SK-N-SH (cell line): ENCODE measurements around the gene LHPP. TPM values are rescaled to one million over a fixed set of nuclear protein-coding genes. Genes with fewer than 3 reads are reported as not detected.

Source experiments
- CTCF ChIA-PET: fragments of 300-600, 350-600 bp; formaldehyde crosslinking; extraction: SDS; loops from one replicate; lab custom pipeline; 2021; lab: Yijun Ruan, JAX
- POLR2A ChIA-PET: fragments of 350-600 bp; sonication (Branson Sonifier 250); formaldehyde crosslinking; extraction: SDS; loops from one replicate; lab custom pipeline; 2020; ENCODE audit warnings: antibody characterized with exemption, inconsistent platforms; lab: Yijun Ruan, JAX
- DNase-seq: peaks from one replicate; pipeline ENCODE4 v3.0.0; 2012
- H2AFZ ChIP-seq: fragments of 200-600 bp; sonication (generic); 2 replicates; pipeline ENCODE4 v1.8.1; 2016; ENCODE audit warnings: antibody characterized with exemption, mild to moderate bottlenecking, low read depth
- H3F3A ChIP-seq: fragments of 200-600 bp; sonication (generic); replicated peaks from 2 replicates; pipeline ENCODE3; 2016; ENCODE audit warnings: antibody characterized with exemption, mild to moderate bottlenecking; ENCODE audit not compliant: insufficient read depth
- H3K27ac ChIP-seq, 2 experiments: fragments of 200-500 bp in 1 of 2; fragments of 200-600 bp in 1 of 2; sonication (Bioruptor generic) in 1 of 2; sonication (generic), shearing (Covaris generic) in 1 of 2; 2 replicates each; pipeline versions ENCODE4 v1.5.1 to v1.6.1; 2014 to 2016; ENCODE audit warnings: low read depth in 2 of 2, inconsistent platforms in 1 of 2, low read length in 1 of 2, mild to moderate bottlenecking in 1 of 2, mixed read lengths in 1 of 2
- H3K27me3 ChIP-seq: fragments of 200-600 bp; sonication (generic), shearing (Covaris generic); 2 replicates; pipeline ENCODE4 v1.6.1; 2016; ENCODE audit warnings: mixed run types; ENCODE audit not compliant: insufficient read depth
- H3K36me3 ChIP-seq, 2 experiments: fragments of 200-500 bp in 1 of 2; fragments of 200-600 bp in 1 of 2; sonication (Bioruptor generic) in 1 of 2; sonication (generic) in 1 of 2; replicated peaks in 1 of 2; 2 replicates each; pipeline versions ENCODE3 to v1.5.1; 2014 to 2016; ENCODE audit warnings: low read length in 1 of 2, mild to moderate bottlenecking in 1 of 2; ENCODE audit not compliant: insufficient read depth in 2 of 2, control insufficient read depth in 1 of 2
- H3K4me1 ChIP-seq, 2 experiments: fragments of 200-500 bp in 1 of 2; fragments of 200-600 bp in 1 of 2; sonication (Bioruptor generic) in 1 of 2; sonication (generic), shearing (Covaris generic) in 1 of 2; 2 replicates each; pipeline versions ENCODE4 v1.5.1 to v1.6.1; 2014 to 2016; ENCODE audit warnings: low read depth in 1 of 2, low read length in 1 of 2, mixed run types in 1 of 2; ENCODE audit not compliant: insufficient read depth in 2 of 2, control insufficient read depth in 1 of 2
- H3K4me2 ChIP-seq: fragments of 200-600 bp; sonication (generic), shearing (Covaris generic); 2 replicates; pipeline ENCODE4 v1.6.1; 2017; ENCODE audit warnings: mixed run types
- H3K4me3 ChIP-seq, 2 experiments: fragments of 200-500 bp in 1 of 2; fragments of 200-600 bp in 1 of 2; sonication (Bioruptor generic) in 1 of 2; sonication (generic), shearing (Covaris generic) in 1 of 2; 2 replicates each; pipeline versions ENCODE4 v1.5.1 to v1.8.1; 2014 to 2016; ENCODE audit warnings: low read depth in 2 of 2, inconsistent platforms in 1 of 2, low read length in 1 of 2, mild to moderate bottlenecking in 1 of 2, mixed read lengths in 1 of 2, moderate library complexity in 1 of 2
- H3K79me2 ChIP-seq: fragments of 200-600 bp; sonication (generic); 2 replicates; pipeline ENCODE4 v1.8.1; 2017; ENCODE audit warnings: mild to moderate bottlenecking; ENCODE audit not compliant: insufficient read depth
- H3K9ac ChIP-seq: fragments of 200-600 bp; sonication (generic); 2 replicates; pipeline ENCODE4 v1.6.1; 2017; ENCODE audit warnings: mixed run types
- H3K9me2 ChIP-seq: fragments of 200-600 bp; sonication (generic); 2 replicates; pipeline ENCODE4 v1.6.1; 2017; ENCODE audit warnings: mixed run types
- H3K9me3 ChIP-seq: fragments of 200-600 bp; sonication (generic); 2 replicates; pipeline ENCODE4 v1.6.1; 2017; ENCODE audit warnings: mixed run types, mild to moderate bottlenecking, moderate library complexity
- H4K20me1 ChIP-seq: fragments of 200-600 bp; sonication (generic); 2 replicates; pipeline ENCODE4 v1.6.1; 2017; ENCODE audit warnings: mild to moderate bottlenecking, mixed run types; ENCODE audit not compliant: insufficient read depth
- CHD2 ChIP-seq: fragments of 150-350 bp; IDR thresholded peaks from 2 replicates; pipeline ENCODE4 v1.6.1; 2018; ENCODE audit warnings: low read length; ENCODE audit not compliant: partially characterized antibody
- ELF1 ChIP-seq: IDR thresholded peaks from 2 replicates; pipeline ENCODE4 v1.4.0; 2012
- EP300 ChIP-seq, 2 experiments: IDR thresholded peaks; 2 replicates each; pipeline versions ENCODE4 v1.4.0 to v1.6.1; 2012; ENCODE audit warnings: borderline replicate concordance in 1 of 2, low read depth in 1 of 2, low read length in 1 of 2
- EZH2phosphoT487 ChIP-seq: fragments of 200-600 bp; sonication (generic); IDR thresholded peaks from 2 replicates; pipeline ENCODE4 v1.6.1; 2017; ENCODE audit warnings: low read depth, mixed run types, mild to moderate bottlenecking, antibody characterized with exemption, moderate library complexity, borderline replicate concordance
- FOSL2 ChIP-seq: IDR thresholded peaks from 2 replicates; pipeline ENCODE4 v1.4.0; 2012; ENCODE audit warnings: low read depth, mild to moderate bottlenecking, moderate library complexity, borderline replicate concordance
- FOXJ3 ChIP-seq: sonication (generic); formaldehyde crosslinking; IDR thresholded peaks from 2 replicates; pipeline ENCODE4 v1.5.1; 2020; ENCODE audit warnings: mild to moderate bottlenecking, missing genetic modification reagents
- FOXM1 ChIP-seq: IDR thresholded peaks from 2 replicates; pipeline ENCODE4 v1.4.0; 2012; ENCODE audit warnings: low read depth, mild to moderate bottlenecking
- JUND ChIP-seq: IDR thresholded peaks from 2 replicates; pipeline ENCODE4 v1.4.0; 2012
- MAX ChIP-seq: IDR thresholded peaks from 2 replicates; pipeline ENCODE4 v1.4.0; 2012; ENCODE audit warnings: low read depth
- MXI1 ChIP-seq: IDR thresholded peaks from 2 replicates; pipeline ENCODE4 v1.6.1; 2012; ENCODE audit warnings: mild to moderate bottlenecking, low read depth, low read length, improper control_type of control experiment
- RAD21 ChIP-seq: IDR thresholded peaks from 2 replicates; pipeline ENCODE4 v1.6.1; 2012; ENCODE audit warnings: mild to moderate bottlenecking, low read length
- RFX5 ChIP-seq: IDR thresholded peaks from 2 replicates; pipeline ENCODE4 v1.6.1; 2012; ENCODE audit warnings: mild to moderate bottlenecking, improper control_type of control experiment, low read length
- TAF1 ChIP-seq: IDR thresholded peaks from 2 replicates; pipeline ENCODE4 v1.6.1; 2012; ENCODE audit warnings: low read depth, mild to moderate bottlenecking, low read length, moderate library complexity, borderline replicate concordance
- ZBTB33 ChIP-seq: IDR thresholded peaks from 2 replicates; pipeline ENCODE4 v1.4.0; 2012; ENCODE audit warnings: low read depth, borderline replicate concordance
- WGBS: methylation state at CpG from one replicate; pipeline ENCODE4 v1.1.6; 2017; ENCODE audit warnings: low lambda C conversion rate; 5-methylcytosine and 5-hydroxymethylcytosine counted together
- polyA plus RNA-seq, 3 experiments: library from polyadenylated mRNA; depleted of rRNA; stranded (reverse); fragments of >200 nt; gene quantifications; 2 replicates each; pipeline ENCODE4 v1.2.3, GENCODE V29; 2012
- TF ChIP-seq, protein P1 (sequence below): IDR thresholded peaks from 2 replicates; pipeline ENCODE4; 2012
- TF ChIP-seq, protein P2 (sequence below): fragments of 200-600 bp; sonication (generic); IDR thresholded peaks from 2 replicates; pipeline ENCODE4 v1.6.1; 2017; ENCODE audit warnings: antibody characterized with exemption, mild to moderate bottlenecking, moderate library complexity
- TF ChIP-seq, protein P3 (sequence below): IDR thresholded peaks from 2 replicates; pipeline ENCODE4 v1.4.0; 2012; ENCODE audit warnings: low read depth, borderline replicate concordance

Gene LHPP
- polyA plus RNA-seq, 1 of the 3 experiments (the other 2 are of a cell fraction): 29.8 TPM

DNA sequence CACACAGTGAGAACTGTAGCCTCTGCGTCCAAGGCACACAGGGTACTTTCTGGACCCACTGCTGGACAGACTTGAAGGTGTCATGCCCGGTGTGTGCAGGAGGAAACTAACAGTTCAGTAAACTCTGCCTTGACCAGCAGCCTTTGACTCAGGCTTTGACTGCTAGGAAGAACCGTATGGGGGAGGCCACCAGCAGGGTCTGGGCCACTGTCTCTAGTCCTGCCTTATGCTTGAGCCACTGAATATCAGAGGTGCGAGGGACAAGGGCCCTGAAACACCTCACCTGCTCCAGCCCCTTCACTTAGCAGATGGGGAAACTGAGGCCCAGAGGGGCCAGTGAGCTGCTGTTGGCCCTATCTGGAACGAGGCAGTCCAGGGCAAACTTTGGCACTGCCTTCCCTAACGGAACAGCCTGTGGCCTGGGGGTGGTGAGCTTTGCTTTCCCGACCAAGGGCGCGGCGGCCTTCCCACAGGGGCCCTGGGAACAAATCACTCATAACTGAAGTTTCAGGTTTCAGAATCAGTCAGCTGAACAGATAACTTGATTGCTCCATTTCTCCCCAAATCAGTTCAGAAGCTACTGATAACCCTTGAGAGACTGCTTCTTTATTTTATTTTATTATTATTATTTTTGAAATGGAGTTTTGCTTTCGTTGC, 152.5 kb downstream of the LHPP start:
- no peaks in the 10 kb centered on the region for H3F3A ChIP-seq
- no peaks in the 10 kb centered on the region for H4K20me1 ChIP-seq
- POLR2A ChIA-PET: no interaction called here
- H3K9ac ChIP-seq: no peak overlapping the region
- TF ChIP-seq CHD2: no peak
- TF ChIP-seq, protein P1, sequence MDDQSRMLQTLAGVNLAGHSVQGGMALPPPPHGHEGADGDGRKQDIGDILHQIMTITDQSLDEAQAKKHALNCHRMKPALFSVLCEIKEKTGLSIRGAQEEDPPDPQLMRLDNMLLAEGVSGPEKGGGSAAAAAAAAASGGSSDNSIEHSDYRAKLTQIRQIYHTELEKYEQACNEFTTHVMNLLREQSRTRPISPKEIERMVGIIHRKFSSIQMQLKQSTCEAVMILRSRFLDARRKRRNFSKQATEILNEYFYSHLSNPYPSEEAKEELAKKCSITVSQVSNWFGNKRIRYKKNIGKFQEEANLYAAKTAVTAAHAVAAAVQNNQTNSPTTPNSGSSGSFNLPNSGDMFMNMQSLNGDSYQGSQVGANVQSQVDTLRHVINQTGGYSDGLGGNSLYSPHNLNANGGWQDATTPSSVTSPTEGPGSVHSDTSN: no peak
- no peak for TF ChIP-seq RFX5
- TF ChIP-seq FOSL2: no peak
- TF ChIP-seq RAD21: no peak
- no peak for TF ChIP-seq ZBTB33
- no peak for TF ChIP-seq ELF1
- TF ChIP-seq FOXM1: no peak
- TF ChIP-seq JUND: no peak
- no peak for TF ChIP-seq MAX
- TF ChIP-seq EZH2phosphoT487: no peak
- no peak for TF ChIP-seq MXI1
- TF ChIP-seq, all 33 proteins: peak for 0
- Histone ChIP-seq H3K36me3 (peaks cover 0 to 6% of the 10 kb centered on the region in 2 experiments), H3K27ac (no peak overlapping the region), H3K4me3 (no peak overlapping the region), H3K27me3 (no peaks in the 10 kb centered on the region), H3K4me1 (peaks cover 0 to 14% of the 10 kb centered on the region in 2 experiments; a peak in 1 of 4 replicates), H3K9me3 (no peaks in the 10 kb centered on the region), H3K4me2 (no peak overlapping the region), H3K9me2 (no peaks in the 10 kb centered on the region), H3K79me2 (no peaks in the 10 kb centered on the region), H2AFZ (no peak overlapping the region)
- no peak for DNase-seq
- CTCF ChIA-PET: interaction anchor here (0.5 to 1.6 kb wide), 2 partner anchors 10 to 1301 kb away, joined by 3 read pairs; no protein-coding TSS in a partner anchor
- 67% methylated on average over 5 of the region's 11 CpGs for WGBS

DNA sequence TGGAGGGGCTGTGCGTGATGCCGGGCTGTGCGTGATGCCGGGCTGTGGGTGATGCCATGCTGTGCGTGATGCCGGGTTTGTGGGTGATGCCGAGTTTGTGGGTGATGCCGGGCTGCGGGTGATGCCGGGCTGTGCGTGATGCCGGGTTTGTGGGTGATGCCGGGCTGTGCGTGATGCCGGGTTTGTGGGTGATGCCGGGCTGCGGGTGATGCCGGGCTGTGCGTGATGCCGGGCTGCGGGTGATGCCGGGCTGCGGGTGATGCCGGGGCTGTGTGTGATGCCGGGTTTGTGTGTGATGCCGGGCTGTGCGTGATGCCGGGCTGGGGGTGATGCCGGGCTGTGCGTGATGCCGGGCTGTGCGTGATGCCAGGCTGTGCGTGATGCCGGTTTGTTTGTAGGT, 153.6 kb downstream of the LHPP start:
- Histone ChIP-seq H3K79me2 (no peaks in the 10 kb centered on the region), H3K27ac (no peak overlapping the region)
- TF ChIP-seq, protein P2, sequence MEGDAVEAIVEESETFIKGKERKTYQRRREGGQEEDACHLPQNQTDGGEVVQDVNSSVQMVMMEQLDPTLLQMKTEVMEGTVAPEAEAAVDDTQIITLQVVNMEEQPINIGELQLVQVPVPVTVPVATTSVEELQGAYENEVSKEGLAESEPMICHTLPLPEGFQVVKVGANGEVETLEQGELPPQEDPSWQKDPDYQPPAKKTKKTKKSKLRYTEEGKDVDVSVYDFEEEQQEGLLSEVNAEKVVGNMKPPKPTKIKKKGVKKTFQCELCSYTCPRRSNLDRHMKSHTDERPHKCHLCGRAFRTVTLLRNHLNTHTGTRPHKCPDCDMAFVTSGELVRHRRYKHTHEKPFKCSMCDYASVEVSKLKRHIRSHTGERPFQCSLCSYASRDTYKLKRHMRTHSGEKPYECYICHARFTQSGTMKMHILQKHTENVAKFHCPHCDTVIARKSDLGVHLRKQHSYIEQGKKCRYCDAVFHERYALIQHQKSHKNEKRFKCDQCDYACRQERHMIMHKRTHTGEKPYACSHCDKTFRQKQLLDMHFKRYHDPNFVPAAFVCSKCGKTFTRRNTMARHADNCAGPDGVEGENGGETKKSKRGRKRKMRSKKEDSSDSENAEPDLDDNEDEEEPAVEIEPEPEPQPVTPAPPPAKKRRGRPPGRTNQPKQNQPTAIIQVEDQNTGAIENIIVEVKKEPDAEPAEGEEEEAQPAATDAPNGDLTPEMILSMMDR: no peak
- TF ChIP-seq EP300 (IDR thresholded peaks at IDR 0.05; ENCODE audit: borderline replicate concordance in 1 of 2, low read depth in 1 of 2, low read length in 1 of 2) (no peak), ELF1 (no peak), RFX5 (no peak), TAF1 (no peak), FOXJ3 (no peak), ZBTB33 (no peak)
- TF ChIP-seq, protein P3, sequence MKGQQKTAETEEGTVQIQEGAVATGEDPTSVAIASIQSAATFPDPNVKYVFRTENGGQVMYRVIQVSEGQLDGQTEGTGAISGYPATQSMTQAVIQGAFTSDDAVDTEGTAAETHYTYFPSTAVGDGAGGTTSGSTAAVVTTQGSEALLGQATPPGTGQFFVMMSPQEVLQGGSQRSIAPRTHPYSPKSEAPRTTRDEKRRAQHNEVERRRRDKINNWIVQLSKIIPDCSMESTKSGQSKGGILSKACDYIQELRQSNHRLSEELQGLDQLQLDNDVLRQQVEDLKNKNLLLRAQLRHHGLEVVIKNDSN: no peak
- TF ChIP-seq, all 33 proteins: peak for 0
- Histone ChIP-seq H3K4me1 (peaks cover 0 to 14% of the 10 kb centered on the region in 2 experiments; a peak in 1 of 4 replicates), H3K36me3 (peaks cover 0 to 6% of the 10 kb centered on the region in 2 experiments), H3K9ac (no peak overlapping the region), H3K4me2 (no peak overlapping the region), H4K20me1 (no peaks in the 10 kb centered on the region), H3K27me3 (no peaks in the 10 kb centered on the region), H3K9me2 (no peaks in the 10 kb centered on the region), H3K9me3 (no peaks in the 10 kb centered on the region), H2AFZ (no peak overlapping the region), H3K4me3 (no peak overlapping the region), H3F3A (no peaks in the 10 kb centered on the region)
- 92% methylated on average over 30 of the region's 34 CpGs for WGBS
- POLR2A ChIA-PET: no interaction called here
- no peak for DNase-seq
- CTCF ChIA-PET: interaction anchor here (0.7 to 1.6 kb wide), 2 partner anchors 9 to 1569 kb away, joined by 3 read pairs; no protein-coding TSS in a partner anchor
